Tibial nerve (tissue), 4 donors: ENCODE results near the gene RINT1. TPM values are rescaled to one million over a fixed set of nuclear protein-coding genes. Genes with fewer than 3 reads are reported as not detected.

Experiments used
- DNase-seq, 2 donors: peaks; one replicate each; pipeline ENCODE4 v3.0.0-alpha.2; 2019; ENCODE audit warnings: low spot score in 2 of 2
- H3K27ac ChIP-seq, 4 donors: fragments of 200-600 bp; sonication (generic) in 3 of 4; one replicate each; pipeline ENCODE4 v1.5.1; 2017 to 2019; ENCODE audit warnings: mild to moderate bottlenecking in 1 of 4
- H3K27me3 ChIP-seq, 2 donors: fragments of 200-600 bp; sonication (generic) in 1 of 2; one replicate each; pipeline versions ENCODE4 v1.5.1 to v1.6.0; 2017 to 2019
- H3K36me3 ChIP-seq, 3 donors: fragments of 200-600 bp; sonication (generic); one replicate each; pipeline ENCODE4 v1.5.1; 2018 to 2019
- H3K4me1 ChIP-seq, 4 donors: fragments of 200-600 bp; sonication (generic) in 3 of 4; one replicate each; pipeline ENCODE4 v1.5.1; 2017 to 2019
- H3K4me3 ChIP-seq, 4 donors: fragments of 200-600 bp; sonication (generic) in 3 of 4; one replicate each; pipeline ENCODE4 v1.5.1; 2017 to 2019; ENCODE audit warnings: mild to moderate bottlenecking in 1 of 4, moderate library complexity in 1 of 4
- H3K9me3 ChIP-seq, 4 donors: fragments of 200-600 bp; sonication (generic) in 3 of 4; one replicate each; pipeline ENCODE4 v1.5.1; 2017 to 2019
- CTCF ChIP-seq, 5 experiments: fragments of 200-600 bp in 3 of 5; fragments of 450-650 bp in 2 of 5; sonication (generic) in 3 of 5; IDR thresholded peaks; one replicate each; pipeline ENCODE4 v1.5.1; 2016 to 2019; ENCODE audit warnings: antibody characterized with exemption in 5 of 5, mild to moderate bottlenecking in 3 of 5, moderate library complexity in 2 of 5
- EP300 ChIP-seq, 2 donors: sonication (generic); formaldehyde crosslinking; IDR thresholded peaks; one replicate each; pipeline ENCODE4 v1.6.1; 2017; ENCODE audit warnings: antibody characterized with exemption in 2 of 2, mild to moderate bottlenecking in 1 of 2
- POLR2A ChIP-seq, 2 donors: fragments of 450-650 bp; IDR thresholded peaks; one replicate each; pipeline ENCODE4 v1.6.1; 2017; ENCODE audit warnings: antibody characterized with exemption in 2 of 2, mild to moderate bottlenecking in 2 of 2, moderate library complexity in 2 of 2
- WGBS, 2 donors: methylation state at CpG; one replicate each; pipeline ENCODE4 v1.1.5; 2018; 5-methylcytosine and 5-hydroxymethylcytosine counted together
- total RNA-seq, 4 donors: library from RNA; depleted of rRNA; stranded (reverse); fragments of >200 nt; gene quantifications; one replicate each; pipeline ENCODE4 v1.1.0, GENCODE V29; 2016

RINT1 gene
- total RNA-seq, 4 donors from 2014 or later = 12.9 to 18.2 (median 14.6) TPM

DNA sequence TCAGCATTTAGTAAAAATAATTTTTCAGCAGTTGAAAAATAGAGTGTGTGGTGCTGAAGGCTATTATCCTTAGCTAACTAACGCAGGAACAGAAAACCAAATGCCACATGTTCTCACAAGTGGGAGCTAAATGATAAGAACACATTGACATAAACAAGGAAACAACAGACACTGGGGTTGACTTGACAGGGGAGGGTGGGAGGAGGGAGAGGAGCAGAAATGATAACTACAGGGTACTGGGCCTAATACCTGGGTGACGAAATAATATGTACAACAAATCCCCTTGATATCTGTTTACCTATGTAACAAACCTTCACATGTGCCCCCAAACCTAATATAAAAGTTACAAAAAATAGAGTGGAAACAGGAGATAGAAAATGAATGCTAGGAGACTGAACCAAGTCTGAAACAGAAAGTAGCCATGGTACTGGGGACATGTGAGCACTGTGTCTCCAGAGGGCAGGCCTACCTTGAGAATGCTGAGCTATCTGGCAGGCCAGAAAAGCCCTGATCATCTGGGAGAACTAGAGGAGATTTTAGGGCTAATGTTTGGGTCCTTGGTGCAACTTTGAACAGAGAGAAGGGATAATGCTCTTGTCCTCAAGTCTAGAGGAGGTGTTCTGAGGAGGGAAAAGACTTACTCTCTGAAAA is 54.0 kb downstream of the RINT1 start:
- Histone ChIP-seq H3K36me3 (no peaks in the 10 kb centered on the region), H3K4me1 (peaks cover 0 to 11% (median 5%) of the 10 kb centered on the region in 4 donors), H3K27me3 (peaks cover 0 to 7% of the 10 kb centered on the region in 2 donors), H3K4me3 (no peak overlapping the region), H3K27ac (no peak overlapping the region), H3K9me3 (no peaks in the 10 kb centered on the region)
- TF ChIP-seq CTCF (IDR thresholded peaks at IDR 0.05) (no peak), POLR2A (IDR thresholded peaks at IDR 0.05) (no peak), EP300 (IDR thresholded peaks at IDR 0.05) (no peak)
- no peak for DNase-seq
- WGBS, 2 donors = 91 to 96% methylated on average over 2 of the region's 2 CpGs

DNA sequence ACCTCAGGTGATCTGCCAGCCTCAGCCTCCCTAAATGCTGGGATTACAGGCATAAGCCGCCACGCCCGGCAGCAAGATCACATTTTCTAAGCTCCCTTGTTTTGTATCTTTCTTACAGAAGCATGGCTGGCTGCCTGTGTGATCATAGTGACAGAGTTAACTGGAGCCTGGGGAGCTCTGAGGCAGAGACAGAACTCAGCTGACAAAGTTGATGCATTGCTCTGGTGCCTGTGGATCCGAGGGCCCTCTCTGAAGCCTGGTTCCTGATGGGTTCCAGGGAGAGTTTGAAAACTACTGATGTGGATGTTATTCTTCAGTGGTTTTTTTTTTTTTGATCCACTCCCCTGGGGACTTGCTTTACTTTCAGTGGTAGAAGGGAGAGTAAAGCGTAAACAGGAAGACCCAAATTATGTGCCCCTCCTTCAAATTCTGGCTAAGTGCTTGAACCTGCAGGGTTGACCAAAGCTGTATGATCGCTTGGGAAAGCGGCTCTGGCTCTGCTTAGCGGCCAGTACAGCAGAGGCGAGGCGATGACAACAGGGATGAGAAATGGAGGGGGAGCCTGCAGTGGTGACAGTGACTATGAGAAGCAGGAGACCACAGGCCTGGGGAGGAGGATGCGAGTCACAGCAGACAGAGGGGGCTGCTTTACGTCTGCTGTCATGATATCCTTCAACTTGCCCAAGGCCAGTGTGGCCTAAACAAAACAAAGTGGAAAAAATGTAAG is 56.1 kb downstream of the RINT1 start:
- Histone ChIP-seq H3K9me3 (no peaks in the 10 kb centered on the region), H3K36me3 (no peaks in the 10 kb centered on the region), H3K27me3 (no peaks in the 10 kb centered on the region), H3K4me3 (no peak overlapping the region), H3K27ac (no peak overlapping the region), H3K4me1 (peaks cover 0 to 4% (median 0%) of the 10 kb centered on the region in 4 donors)
- 73 to 79% methylated on average over 12 of the region's 12 CpGs for WGBS, 2 donors
- TF ChIP-seq EP300 (IDR thresholded peaks at IDR 0.05) (no peak), POLR2A (IDR thresholded peaks at IDR 0.05) (no peak), CTCF (IDR thresholded peaks at IDR 0.05) (no peak)
- DNase-seq = no peak

DNA sequence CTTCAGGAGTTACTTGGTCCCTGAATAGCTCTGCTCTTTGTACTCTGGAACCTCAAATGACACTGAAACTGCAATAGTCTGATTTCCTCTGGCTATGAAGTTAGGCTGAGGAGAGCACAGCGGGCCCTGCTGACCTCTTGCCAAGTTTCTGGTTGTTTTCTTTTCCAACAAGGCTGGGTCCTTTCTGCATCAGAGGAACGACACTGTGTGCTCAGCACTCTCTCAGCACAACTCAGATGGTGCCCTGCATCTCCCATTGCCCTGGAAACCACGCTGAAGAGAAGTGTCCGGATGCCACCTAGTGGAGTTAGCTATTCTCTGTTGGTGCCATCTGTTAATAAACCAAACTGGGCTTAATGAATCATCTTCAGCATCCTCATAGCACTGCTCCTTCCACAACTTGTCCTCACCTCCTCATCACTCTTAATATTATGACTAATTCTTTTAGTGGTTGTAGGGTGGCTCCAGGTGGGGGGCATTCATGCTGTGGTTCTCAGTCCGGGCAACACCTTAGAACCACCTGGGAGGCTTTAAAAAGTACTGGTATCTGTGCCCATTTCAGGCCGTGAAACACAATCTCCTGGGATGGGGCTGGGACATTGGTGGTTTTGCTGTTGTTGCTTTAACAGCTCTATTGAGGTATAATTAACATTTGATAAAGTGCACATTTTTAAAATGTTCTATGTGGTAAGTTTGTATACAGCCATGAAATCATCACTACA is 57.5 kb downstream of the RINT1 start:
- 27 to 29% methylated on average over 6 of the region's 6 CpGs for WGBS, 2 donors
- no peaks in the 10 kb centered on the region for H3K27me3 ChIP-seq
- TF ChIP-seq CTCF (IDR thresholded peaks at IDR 0.05) (peak; percentile 30 to 52 (median 37)), EP300 (IDR thresholded peaks at IDR 0.05) (no peak), POLR2A (IDR thresholded peaks at IDR 0.05) (no peak)
- no peaks in the 10 kb centered on the region for H3K9me3 ChIP-seq
- H3K4me3 ChIP-seq = no peak overlapping the region
- H3K4me1 ChIP-seq = peaks cover 0 to 4% (median 0%) of the 10 kb centered on the region in 4 donors
- peak in 1 of 2 donors; percentile 40 for DNase-seq
- no peak overlapping the region for H3K27ac ChIP-seq
- no peaks in the 10 kb centered on the region for H3K36me3 ChIP-seq

DNA sequence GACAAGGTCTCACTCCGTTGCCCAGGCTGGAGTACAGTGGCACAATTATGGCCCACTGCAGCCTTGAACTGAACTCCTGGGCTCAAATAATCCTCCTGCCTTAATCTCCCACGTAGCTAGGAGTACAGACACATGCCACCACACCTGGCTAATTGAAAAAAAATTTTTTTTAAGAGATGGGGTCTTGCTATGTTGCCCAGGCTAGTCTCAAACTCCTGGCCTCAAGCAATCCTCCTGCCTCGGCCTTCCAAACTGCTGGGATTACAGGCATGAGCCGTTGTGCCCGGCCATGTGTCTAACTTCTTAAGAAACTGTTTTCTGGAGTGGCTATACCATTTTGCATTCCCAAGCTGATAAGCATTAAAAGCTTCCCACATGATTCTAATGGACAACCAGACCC is 58.8 kb downstream of the RINT1 start:
- H3K9me3 ChIP-seq = no peaks in the 10 kb centered on the region
- no peak for DNase-seq
- WGBS, 2 donors = 91 to 92% methylated on average over 5 of the region's 5 CpGs
- H3K4me1 ChIP-seq = peaks cover 0 to 4% (median 0%) of the 10 kb centered on the region in 4 donors
- TF ChIP-seq EP300 (IDR thresholded peaks at IDR 0.05) (no peak), CTCF (IDR thresholded peaks at IDR 0.05) (no peak), POLR2A (IDR thresholded peaks at IDR 0.05) (no peak)
- H3K4me3 ChIP-seq = no peak overlapping the region
- H3K36me3 ChIP-seq = no peaks in the 10 kb centered on the region
- no peaks in the 10 kb centered on the region for H3K27me3 ChIP-seq
- H3K27ac ChIP-seq = no peak overlapping the region

DNA sequence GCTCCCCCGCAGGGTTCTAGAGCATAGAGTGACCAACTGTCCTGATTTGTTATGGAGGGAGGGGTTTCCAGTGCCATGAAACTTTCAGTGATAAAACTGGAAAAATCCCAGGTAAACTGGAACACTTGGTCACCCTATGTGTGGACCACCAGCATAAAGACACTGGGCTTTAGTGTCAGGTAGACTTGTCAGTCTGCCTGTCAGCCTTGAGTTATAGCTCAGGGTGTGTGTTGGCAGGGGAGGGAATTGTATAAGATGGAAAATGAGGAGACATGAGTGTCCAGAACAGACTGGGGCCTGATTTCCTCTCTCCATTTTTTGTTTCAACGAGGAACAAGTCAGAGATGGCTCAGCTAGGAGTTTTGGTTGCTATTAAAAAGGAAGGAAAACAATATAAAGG is 59.5 kb downstream of the RINT1 start:
- 61 to 74% methylated on average over 2 of the region's 2 CpGs for WGBS, 2 donors
- Histone ChIP-seq H3K36me3 (no peaks in the 10 kb centered on the region), H3K27ac (no peak overlapping the region), H3K9me3 (no peaks in the 10 kb centered on the region), H3K27me3 (no peaks in the 10 kb centered on the region), H3K4me1 (peaks cover 0 to 4% (median 0%) of the 10 kb centered on the region in 4 donors), H3K4me3 (no peak overlapping the region)
- no peak for DNase-seq
- TF ChIP-seq EP300 (IDR thresholded peaks at IDR 0.05) = no peak
- TF ChIP-seq POLR2A (IDR thresholded peaks at IDR 0.05) = no peak
- TF ChIP-seq CTCF (IDR thresholded peaks at IDR 0.05) = no peak
